GM19025 (cell line): ENCODE data around the gene HMGXB3.

Experiments used
- ATAC-seq: cut with Tn5 transposase; IDR thresholded peaks from one replicate; pipeline ENCODE4 v1.9.1; 2021; ENCODE audit warnings: mild to moderate bottlenecking, low read depth, moderate library complexity; ENCODE audit not compliant: unreplicated experiment

The HMGXB3 gene

GRCh38 chr5:150066436-150066835 lies 65.9 kb downstream of the HMGXB3 start:
- no peak for ATAC-seq

- ATAC-seq, result no peak
Measured at GRCh38 chr5:150066901-150067396, 66.4 kb downstream of the HMGXB3 start.

- ATAC-seq, result no peak
Measured at GRCh38 chr5:150067405-150067960, 66.9 kb downstream of the HMGXB3 start.

GRCh38 chr5:150068071-150068470 lies 67.5 kb downstream of the HMGXB3 start:
- no peak for ATAC-seq

GRCh38 chr5:150068472-150068871 lies 67.9 kb downstream of the HMGXB3 start:
- no peak for ATAC-seq

- no peak for ATAC-seq
Measured at GRCh38 chr5:150068961-150069645, 68.6 kb downstream of the HMGXB3 start.

GRCh38 chr5:150069672-150070627 lies 69.4 kb downstream of the HMGXB3 start:
- no peak for ATAC-seq

- ATAC-seq, result no peak
Measured at GRCh38 chr5:150070821-150071220, 70.3 kb downstream of the HMGXB3 start.

GRCh38 chr5:150073086-150073625 lies 72.6 kb downstream of the HMGXB3 start:
- no peak for ATAC-seq

GRCh38 chr5:150073677-150074076 lies 73.1 kb downstream of the HMGXB3 start:
- ATAC-seq, result no peak

GRCh38 chr5:150075233-150075632 lies 74.7 kb downstream of the HMGXB3 start:
- ATAC-seq, result no peak

GRCh38 chr5:150075806-150076205 lies 75.3 kb downstream of the HMGXB3 start:
- no peak for ATAC-seq

- ATAC-seq, result no peak
Measured at GRCh38 chr5:150077060-150077459, 76.5 kb downstream of the HMGXB3 start.

GRCh38 chr5:150077996-150078801 lies 77.7 kb downstream of the HMGXB3 start:
- no peak for ATAC-seq

- no peak for ATAC-seq
Measured at GRCh38 chr5:150078802-150079689, 78.5 kb downstream of the HMGXB3 start.

- ATAC-seq, result no peak
Measured at GRCh38 chr5:150079909-150080461, 79.4 kb downstream of the HMGXB3 start.

- no peak for ATAC-seq
Measured at GRCh38 chr5:150080696-150081435, 80.3 kb downstream of the HMGXB3 start.
